DLD1 (cell line): Measurements from ENCODE around the gene AP1S3.

Source experiments
- in situ Hi-C: cut with HindIII; loops from 2 replicates; pipeline ENCODE4 v1.10.0; 2017; ENCODE audit warnings: low sequenced_read_pairs

AP1S3 gene

GRCh38 chr2:223727562-223727961 lies 109.8 kb downstream of the AP1S3 start:
- in situ Hi-C loops = no loop called here

GRCh38 chr2:223725986-223726970 lies 111.1 kb downstream of the AP1S3 start:
- in situ Hi-C loops = no loop called here

- in situ Hi-C loops = no loop called here
Measured at GRCh38 chr2:223725494-223725893, 111.9 kb downstream of the AP1S3 start.

GRCh38 chr2:223724861-223725260 lies 112.5 kb downstream of the AP1S3 start:
- in situ Hi-C loops = no loop called here

- in situ Hi-C loops = no loop called here
Measured at GRCh38 chr2:223723954-223724411, 113.4 kb downstream of the AP1S3 start.

GRCh38 chr2:223722226-223722625 lies 115.2 kb downstream of the AP1S3 start:
- in situ Hi-C loops = no loop called here

- in situ Hi-C loops = no loop called here
Measured at GRCh38 chr2:223721746-223722145, 115.6 kb downstream of the AP1S3 start.

- in situ Hi-C loops = no loop called here
Measured at GRCh38 chr2:223720367-223720766, 117.0 kb downstream of the AP1S3 start.

GRCh38 chr2:223712642-223713041 lies 124.7 kb downstream of the AP1S3 start:
- in situ Hi-C loops = no loop called here

- in situ Hi-C loops = no loop called here
Measured at GRCh38 chr2:223711596-223712326, 125.6 kb downstream of the AP1S3 start.
